ENCODE measurements around the gene TMEM178B.

The TMEM178B gene

GRCh38 chr7:141430455-141431139 lies 356.7 kb downstream of the TMEM178B start:
- in situ Hi-C loops (cut with MboI; ENCODE audit: low sequenced_read_pairs, unreplicated experiment), result no loop called here
- no peak for DNase-seq (ENCODE audit: low spot score)
- TF ChIP-seq, protein P1, sequence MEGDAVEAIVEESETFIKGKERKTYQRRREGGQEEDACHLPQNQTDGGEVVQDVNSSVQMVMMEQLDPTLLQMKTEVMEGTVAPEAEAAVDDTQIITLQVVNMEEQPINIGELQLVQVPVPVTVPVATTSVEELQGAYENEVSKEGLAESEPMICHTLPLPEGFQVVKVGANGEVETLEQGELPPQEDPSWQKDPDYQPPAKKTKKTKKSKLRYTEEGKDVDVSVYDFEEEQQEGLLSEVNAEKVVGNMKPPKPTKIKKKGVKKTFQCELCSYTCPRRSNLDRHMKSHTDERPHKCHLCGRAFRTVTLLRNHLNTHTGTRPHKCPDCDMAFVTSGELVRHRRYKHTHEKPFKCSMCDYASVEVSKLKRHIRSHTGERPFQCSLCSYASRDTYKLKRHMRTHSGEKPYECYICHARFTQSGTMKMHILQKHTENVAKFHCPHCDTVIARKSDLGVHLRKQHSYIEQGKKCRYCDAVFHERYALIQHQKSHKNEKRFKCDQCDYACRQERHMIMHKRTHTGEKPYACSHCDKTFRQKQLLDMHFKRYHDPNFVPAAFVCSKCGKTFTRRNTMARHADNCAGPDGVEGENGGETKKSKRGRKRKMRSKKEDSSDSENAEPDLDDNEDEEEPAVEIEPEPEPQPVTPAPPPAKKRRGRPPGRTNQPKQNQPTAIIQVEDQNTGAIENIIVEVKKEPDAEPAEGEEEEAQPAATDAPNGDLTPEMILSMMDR (IDR thresholded peaks at IDR 0.05; ENCODE audit: borderline replicate concordance, control extremely low read depth, extremely low read depth, insufficient read depth, missing control alignments), result no peak

- in situ Hi-C loops (cut with MboI; ENCODE audit: low sequenced_read_pairs, unreplicated experiment), result no loop called here
- TF ChIP-seq, protein P1 (IDR thresholded peaks at IDR 0.05; ENCODE audit: borderline replicate concordance, control extremely low read depth, extremely low read depth, insufficient read depth, missing control alignments), result no peak
- no peak for DNase-seq (ENCODE audit: low spot score)
Observed at GRCh38 chr7:141431140-141431479, 357.2 kb downstream of the TMEM178B start.

- TF ChIP-seq, protein P1 (IDR thresholded peaks at IDR 0.05; ENCODE audit: borderline replicate concordance, control extremely low read depth, extremely low read depth, insufficient read depth, missing control alignments), result no peak
- no peak for DNase-seq (ENCODE audit: low spot score)
- in situ Hi-C loops (cut with MboI; ENCODE audit: low sequenced_read_pairs, unreplicated experiment), result no loop called here
Observed at GRCh38 chr7:141431711-141432110, 357.8 kb downstream of the TMEM178B start.

- no peak for DNase-seq (ENCODE audit: low spot score)
- TF ChIP-seq, protein P1 (IDR thresholded peaks at IDR 0.05; ENCODE audit: borderline replicate concordance, control extremely low read depth, extremely low read depth, insufficient read depth, missing control alignments), result no peak
- in situ Hi-C loops (cut with MboI; ENCODE audit: low sequenced_read_pairs, unreplicated experiment), result no loop called here
Observed at GRCh38 chr7:141433698-141434097, 359.8 kb downstream of the TMEM178B start.

DNA sequence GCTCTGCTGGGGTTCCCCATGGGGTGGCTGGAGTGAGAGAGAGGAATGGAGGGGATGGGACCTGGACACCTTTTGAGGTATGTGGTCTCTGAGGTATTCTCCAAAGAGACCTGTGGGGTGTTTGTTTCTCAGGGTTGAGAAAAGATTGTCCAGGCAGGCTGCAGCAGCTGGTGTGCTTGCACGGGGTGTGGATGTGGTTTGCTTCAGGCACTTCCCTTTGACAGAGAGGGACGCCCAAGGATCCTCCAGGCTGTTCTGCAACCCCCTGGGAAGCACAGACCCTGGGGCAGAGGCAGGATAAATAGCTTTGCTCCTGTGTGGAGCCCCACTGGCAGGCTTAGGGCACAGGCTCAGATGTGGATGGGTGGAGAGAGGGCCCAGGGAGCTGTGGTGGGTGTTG lies 362.3 kb downstream of the TMEM178B start:
- no peak for DNase-seq (ENCODE audit: low spot score)
- TF ChIP-seq, protein P1 (IDR thresholded peaks at IDR 0.05; ENCODE audit: borderline replicate concordance, control extremely low read depth, extremely low read depth, insufficient read depth, missing control alignments), result no peak
- in situ Hi-C loops (cut with MboI; ENCODE audit: low sequenced_read_pairs, unreplicated experiment), result no loop called here

DNA sequence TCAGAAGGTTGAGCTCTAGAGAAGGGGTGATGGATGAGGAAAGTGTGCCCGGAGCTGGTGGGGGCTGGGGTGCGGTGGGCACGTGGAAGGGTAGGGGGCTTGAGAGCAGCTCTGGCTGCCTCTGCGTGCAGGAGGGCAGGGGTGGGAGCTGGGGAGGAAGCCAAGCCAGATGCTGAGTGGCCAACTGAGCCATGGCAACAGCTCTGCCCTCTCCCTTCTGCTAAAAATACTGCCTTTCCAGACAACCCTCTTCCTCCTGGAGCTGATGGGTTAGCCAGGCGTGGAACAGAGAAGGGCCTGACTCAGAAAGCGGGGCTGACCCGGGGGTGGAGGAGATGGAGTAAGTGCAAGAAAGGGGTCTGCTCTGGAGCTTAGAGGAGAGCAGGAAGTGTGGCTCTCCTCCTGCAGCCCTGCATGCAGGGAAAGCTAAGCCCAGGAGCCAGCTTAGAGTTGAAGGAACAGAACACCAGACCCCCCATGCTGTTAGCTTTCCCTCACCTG lies 362.8 kb downstream of the TMEM178B start:
- TF ChIP-seq, protein P1 (IDR thresholded peaks at IDR 0.05; ENCODE audit: borderline replicate concordance, control extremely low read depth, extremely low read depth, insufficient read depth, missing control alignments), result no peak
- in situ Hi-C loops (cut with MboI; ENCODE audit: low sequenced_read_pairs, unreplicated experiment), result no loop called here
- no peak for DNase-seq (ENCODE audit: low spot score)

Data from GM13976 (cell line).